ENCODE data around the gene NKX2-1. TPM values are rescaled to one million over a fixed set of nuclear protein-coding genes. Genes with fewer than 3 reads are reported as not detected.

The NKX2-1 gene
- total and polyA plus RNA-seq, 2 of the 13 experiments (the other 11 are each of a cell fraction or from before 2014, with no cell fraction given): not detected

DNA sequence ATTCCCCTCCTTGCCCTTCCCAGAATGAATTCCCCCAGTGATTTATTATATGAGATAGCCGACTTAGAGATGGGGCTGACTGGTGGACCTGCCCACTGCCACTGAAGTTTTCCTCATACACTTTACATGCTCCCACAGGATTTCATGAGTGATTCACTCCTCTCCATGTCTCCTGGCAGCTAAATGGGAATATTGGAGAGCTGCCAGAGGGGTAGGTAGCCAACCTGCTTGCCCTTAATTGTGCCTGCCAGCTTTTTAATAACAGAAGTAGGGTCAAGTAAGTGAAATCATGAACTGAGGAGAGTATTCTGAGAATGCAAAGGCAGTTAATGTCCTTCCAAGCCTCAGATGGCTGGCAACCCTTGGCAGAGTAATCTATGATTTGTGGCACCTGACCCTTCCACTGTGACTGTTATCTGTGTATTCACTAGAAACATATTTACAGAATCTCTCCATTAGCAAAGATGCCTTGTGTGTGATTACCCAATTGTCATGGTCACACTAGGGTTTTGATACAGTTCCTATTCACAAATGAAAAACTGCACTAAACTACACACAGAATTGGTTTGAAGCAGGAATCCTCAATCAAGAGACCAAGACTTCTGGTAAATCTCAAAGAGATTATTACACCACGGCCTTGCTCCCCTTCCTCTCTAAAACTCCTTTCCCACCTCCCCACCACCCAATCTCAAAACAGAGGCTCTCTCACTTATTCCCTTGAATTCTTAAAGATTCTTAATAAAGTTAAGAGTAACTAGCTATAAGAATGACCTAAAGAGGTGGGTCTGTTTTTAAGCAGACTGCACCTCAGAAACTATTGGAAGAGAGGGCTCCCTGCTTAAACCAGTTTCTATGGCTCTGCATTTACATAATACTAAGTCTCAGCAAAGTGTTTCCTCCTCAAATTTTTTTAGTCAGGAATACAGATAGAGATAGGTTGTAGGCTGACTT is 17.2 kb downstream of the NKX2-1 start:
- no TSS peak for BruUV-seq (replicated peaks)
- intact Hi-C loops (cut with micrococcal nuclease; ENCODE audit: unreplicated experiment) (no loop called here), in situ Hi-C loops (cut with HindIII; ENCODE audit: extremely low pct_ligation_motif_present, low pct_unique_long_range_greater_than_20kb) (no loop called here)
- no peaks in the 10 kb centered on the region for H3K79me2 ChIP-seq (ENCODE audit: insufficient read depth, low read length)
- no peak for ATAC-seq
- H3K9ac ChIP-seq (ENCODE audit: insufficient read depth, low read depth, low read length): no peak overlapping the region
- no peak overlapping the region for H3K4me2 ChIP-seq (ENCODE audit: low read depth, low read length)
- no peak for FAIRE-seq
- TF ChIP-seq MBNL3 (CRISPR knock-in tag; conservative IDR thresholded peaks at IDR 0.05) (no peak), ZNF761 (CRISPR knock-in tag; conservative IDR thresholded peaks at IDR 0.05) (no peak), ZNF12 (CRISPR knock-in tag; IDR thresholded peaks at IDR 0.05) (no peak), ZNF605 (CRISPR knock-in tag; IDR thresholded peaks at IDR 0.05) (no peak), FOXA3 (CRISPR knock-in tag; IDR thresholded peaks at IDR 0.05) (no peak), ZNF589 (CRISPR knock-in tag; conservative IDR thresholded peaks at IDR 0.05) (no peak), JUN (CRISPR knock-in tag; IDR thresholded peaks at IDR 0.05) (no peak), RORA (CRISPR knock-in tag; IDR thresholded peaks at IDR 0.05) (no peak), HNRNPK (IDR thresholded peaks at IDR 0.05; ENCODE audit: low read depth, low read length, poor library complexity, severe bottlenecking) (no peak), ZNF24 (IDR thresholded peaks at IDR 0.05) (no peak), TGIF2 (CRISPR knock-in tag; IDR thresholded peaks at IDR 0.05) (no peak), FOSL2 (CRISPR knock-in tag; IDR thresholded peaks at IDR 0.05) (no peak), U2AF1 (optimal IDR thresholded peaks at IDR 0.05; ENCODE audit: low read depth, low read length) (no peak), ZNF33A (CRISPR knock-in tag; IDR thresholded peaks at IDR 0.05; ENCODE audit: borderline replicate concordance) (no peak), ZNF709 (CRISPR knock-in tag; IDR thresholded peaks at IDR 0.05) (no peak)
- TF ChIP-seq, protein P1, sequence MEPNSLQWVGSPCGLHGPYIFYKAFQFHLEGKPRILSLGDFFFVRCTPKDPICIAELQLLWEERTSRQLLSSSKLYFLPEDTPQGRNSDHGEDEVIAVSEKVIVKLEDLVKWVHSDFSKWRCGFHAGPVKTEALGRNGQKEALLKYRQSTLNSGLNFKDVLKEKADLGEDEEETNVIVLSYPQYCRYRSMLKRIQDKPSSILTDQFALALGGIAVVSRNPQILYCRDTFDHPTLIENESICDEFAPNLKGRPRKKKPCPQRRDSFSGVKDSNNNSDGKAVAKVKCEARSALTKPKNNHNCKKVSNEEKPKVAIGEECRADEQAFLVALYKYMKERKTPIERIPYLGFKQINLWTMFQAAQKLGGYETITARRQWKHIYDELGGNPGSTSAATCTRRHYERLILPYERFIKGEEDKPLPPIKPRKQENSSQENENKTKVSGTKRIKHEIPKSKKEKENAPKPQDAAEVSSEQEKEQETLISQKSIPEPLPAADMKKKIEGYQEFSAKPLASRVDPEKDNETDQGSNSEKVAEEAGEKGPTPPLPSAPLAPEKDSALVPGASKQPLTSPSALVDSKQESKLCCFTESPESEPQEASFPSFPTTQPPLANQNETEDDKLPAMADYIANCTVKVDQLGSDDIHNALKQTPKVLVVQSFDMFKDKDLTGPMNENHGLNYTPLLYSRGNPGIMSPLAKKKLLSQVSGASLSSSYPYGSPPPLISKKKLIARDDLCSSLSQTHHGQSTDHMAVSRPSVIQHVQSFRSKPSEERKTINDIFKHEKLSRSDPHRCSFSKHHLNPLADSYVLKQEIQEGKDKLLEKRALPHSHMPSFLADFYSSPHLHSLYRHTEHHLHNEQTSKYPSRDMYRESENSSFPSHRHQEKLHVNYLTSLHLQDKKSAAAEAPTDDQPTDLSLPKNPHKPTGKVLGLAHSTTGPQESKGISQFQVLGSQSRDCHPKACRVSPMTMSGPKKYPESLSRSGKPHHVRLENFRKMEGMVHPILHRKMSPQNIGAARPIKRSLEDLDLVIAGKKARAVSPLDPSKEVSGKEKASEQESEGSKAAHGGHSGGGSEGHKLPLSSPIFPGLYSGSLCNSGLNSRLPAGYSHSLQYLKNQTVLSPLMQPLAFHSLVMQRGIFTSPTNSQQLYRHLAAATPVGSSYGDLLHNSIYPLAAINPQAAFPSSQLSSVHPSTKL (CRISPR knock-in tag; IDR thresholded peaks at IDR 0.05): no peak
- TF ChIP-seq, protein P2, sequence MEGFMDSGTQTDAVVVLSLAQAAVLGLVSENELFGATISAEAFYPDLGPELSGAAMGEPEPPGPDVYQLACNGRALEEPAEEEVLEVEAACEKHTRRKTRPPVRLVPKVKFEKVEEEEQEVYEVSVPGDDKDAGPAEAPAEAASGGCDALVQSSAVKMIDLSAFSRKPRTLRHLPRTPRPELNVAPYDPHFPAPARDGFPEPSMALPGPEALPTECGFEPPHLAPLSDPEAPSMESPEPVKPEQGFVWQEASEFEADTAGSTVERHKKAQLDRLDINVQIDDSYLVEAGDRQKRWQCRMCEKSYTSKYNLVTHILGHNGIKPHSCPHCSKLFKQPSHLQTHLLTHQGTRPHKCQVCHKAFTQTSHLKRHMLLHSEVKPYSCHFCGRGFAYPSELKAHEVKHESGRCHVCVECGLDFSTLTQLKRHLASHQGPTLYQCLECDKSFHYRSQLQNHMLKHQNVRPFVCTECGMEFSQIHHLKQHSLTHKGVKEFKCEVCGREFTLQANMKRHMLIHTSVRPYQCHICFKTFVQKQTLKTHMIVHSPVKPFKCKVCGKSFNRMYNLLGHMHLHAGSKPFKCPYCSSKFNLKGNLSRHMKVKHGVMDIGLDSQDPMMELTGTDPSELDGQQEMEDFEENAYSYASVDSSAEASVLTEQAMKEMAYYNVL (CRISPR knock-in tag; IDR thresholded peaks at IDR 0.05; ENCODE audit: borderline replicate concordance): no peak
- TF ChIP-seq, protein P3, sequence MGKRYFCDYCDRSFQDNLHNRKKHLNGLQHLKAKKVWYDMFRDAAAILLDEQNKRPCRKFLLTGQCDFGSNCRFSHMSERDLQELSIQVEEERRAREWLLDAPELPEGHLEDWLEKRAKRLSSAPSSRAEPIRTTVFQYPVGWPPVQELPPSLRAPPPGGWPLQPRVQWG (CRISPR knock-in tag; IDR thresholded peaks at IDR 0.05; ENCODE audit: borderline replicate concordance, low read depth): no peak
- ChIA-PET CTCF (ENCODE audit: low intra/inter-chr PET ratio, low total read pairs) (no interaction called here), POLR2A (no interaction called here)
- no peak overlapping the region for H3K4me3 ChIP-seq (replicated peaks in 1 of 3; ENCODE audit: insufficient read depth in 1 of 3, low read depth in 2 of 3, low read length in 3 of 3)
- whole genome bisulfite sequencing (ENCODE audit: low lambda C conversion rate): 9% methylated on average over 2 of the region's 2 CpGs
- peaks cover 4% of the 10 kb centered on the region; the same call in 1 of the 2 replicates for H4K20me1 ChIP-seq (ENCODE audit: insufficient read depth, low read length)
- H3K27me3 ChIP-seq (ENCODE audit: control insufficient read depth in 1 of 2, insufficient read depth in 2 of 2, low read length in 2 of 2): peaks cover 19 to 53% of the 10 kb centered on the region in 2 experiments
- no peak overlapping the region for H2AFZ ChIP-seq (ENCODE audit: low read length)
- H3K27ac ChIP-seq (ENCODE audit: extremely low read length, insufficient read depth, low read length): no peak overlapping the region
- no peaks in the 10 kb centered on the region for H3K9me3 ChIP-seq (ENCODE audit: low read length)
- no peak for DNase-seq (ENCODE audit: low spot score)
- no peaks in the 10 kb centered on the region for H3K4me1 ChIP-seq (ENCODE audit: insufficient read depth, low read length)
- H3K36me3 ChIP-seq (replicated peaks in 1 of 2; ENCODE audit: control insufficient read depth in 1 of 2, insufficient read depth in 2 of 2, low read length in 2 of 2): no peaks in the 10 kb centered on the region

Data from HepG2 (cell line).